WTC11 (cell line): ENCODE data around the gene LDB3. TPM values are rescaled to one million over a fixed set of nuclear protein-coding genes. Genes with fewer than 3 reads are reported as not detected.

Experiments used
- ATAC-seq: fragments of 200-7000 bp; cut with Tn5 transposase; 2 replicates; pipeline ENCODE4 v1.10.0; 2021; ENCODE audit warnings: mild to moderate bottlenecking, moderate library complexity
- CTCF ChIA-PET: fragments of 300-600 bp; sonication (Branson Sonifier 250); formaldehyde crosslinking; loops from one replicate; lab custom pipeline; 2021; ENCODE audit warnings: antibody characterized with exemption; lab: Charles Lee
- POLR2A ChIA-PET: fragments of 350-600 bp; sonication (Branson Sonifier 250); formaldehyde crosslinking; loops from one replicate; lab custom pipeline; 2021; ENCODE audit warnings: antibody characterized with exemption; lab: Charles Lee
- DNase-seq: peaks from one replicate; pipeline ENCODE4 v3.0.0; 2021; ENCODE audit warnings: low spot score
- H3K27ac Mint-ChIP-seq: 2 replicates; pipeline ENCODE4 v1.8.0; 2021; ENCODE audit warnings: mixed read lengths
- H3K27me3 Mint-ChIP-seq: 2 replicates; pipeline ENCODE4 v1.8.0; 2021; ENCODE audit warnings: low read depth, mild to moderate bottlenecking, moderate library complexity, mixed read lengths
- H3K36me3 Mint-ChIP-seq: 2 replicates; pipeline ENCODE4 v1.8.0; 2021; ENCODE audit warnings: mixed read lengths
- H3K4me1 Mint-ChIP-seq: 2 replicates; pipeline ENCODE4 v1.8.0; 2022; ENCODE audit warnings: mixed read lengths
- H3K4me3 Mint-ChIP-seq: 2 replicates; pipeline ENCODE4 v1.8.0; 2021; ENCODE audit warnings: mild to moderate bottlenecking, moderate library complexity, mixed read lengths
- H3K9me3 Mint-ChIP-seq: 2 replicates; pipeline ENCODE4 v1.8.0; 2021; ENCODE audit warnings: mixed read lengths
- ARID4B ChIP-seq: sonication (generic); formaldehyde crosslinking; IDR thresholded peaks from 2 replicates; pipeline ENCODE4 v1.8.0; 2023; ENCODE audit warnings: missing genetic modification reagents, mild to moderate bottlenecking, borderline replicate concordance
- CBFB ChIP-seq: sonication (generic); formaldehyde crosslinking; IDR thresholded peaks from 2 replicates; pipeline ENCODE4 v1.8.1; 2022; ENCODE audit warnings: mild to moderate bottlenecking, low read depth, missing genetic modification reagents
- E2F5 ChIP-seq: sonication (generic); formaldehyde crosslinking; IDR thresholded peaks from 2 replicates; pipeline ENCODE4 v1.8.1; 2022; ENCODE audit warnings: mild to moderate bottlenecking, moderate library complexity, missing genetic modification reagents
- EMX1 ChIP-seq: fragments of 250-450 bp; sonication (Bioruptor Pico); IDR thresholded peaks from 2 replicates; pipeline ENCODE4 v1.8.0; 2021; ENCODE audit warnings: mild to moderate bottlenecking
- ESRRA ChIP-seq: sonication (generic); formaldehyde crosslinking; IDR thresholded peaks from 2 replicates; pipeline ENCODE4 v1.8.1; 2022; ENCODE audit warnings: mild to moderate bottlenecking, missing genetic modification reagents, borderline replicate concordance
- GRHL2 ChIP-seq: fragments of 250-450 bp; sonication (Bioruptor Pico); IDR thresholded peaks from 2 replicates; pipeline ENCODE4 v1.8.0; 2022; ENCODE audit warnings: mild to moderate bottlenecking, moderate library complexity; ENCODE audit not compliant: insufficient replicate concordance, severe bottlenecking
- MYBL2 ChIP-seq: sonication (generic); formaldehyde crosslinking; IDR thresholded peaks from 2 replicates; pipeline ENCODE4 v1.8.1; 2023; ENCODE audit warnings: mild to moderate bottlenecking, moderate library complexity, missing genetic modification reagents
- SOX15 ChIP-seq: fragments of 250-450 bp; sonication (Bioruptor Pico); IDR thresholded peaks from 2 replicates; pipeline ENCODE4 v1.9.0; 2021; ENCODE audit warnings: mild to moderate bottlenecking
- STAT6 ChIP-seq: sonication (generic); formaldehyde crosslinking; conservative IDR thresholded peaks from 2 replicates; pipeline ENCODE4 v1.8.1; 2023; ENCODE audit warnings: mild to moderate bottlenecking, low read depth, missing genetic modification reagents, moderate library complexity
- TEAD1 ChIP-seq: sonication (generic); formaldehyde crosslinking; IDR thresholded peaks from 2 replicates; pipeline ENCODE4 v1.8.0; 2022; ENCODE audit warnings: mild to moderate bottlenecking, missing genetic modification reagents
- ZNF138 ChIP-seq: sonication (generic); formaldehyde crosslinking; conservative IDR thresholded peaks from 2 replicates; pipeline ENCODE4 v1.8.1; 2022; ENCODE audit warnings: mild to moderate bottlenecking, moderate library complexity, missing genetic modification reagents
- ZNF219 ChIP-seq: sonication (generic); formaldehyde crosslinking; IDR thresholded peaks from 2 replicates; pipeline ENCODE4 v1.8.0; 2023; ENCODE audit warnings: missing genetic modification reagents, mild to moderate bottlenecking, borderline replicate concordance
- ZNF425 ChIP-seq: fragments of 250-450 bp; sonication (Bioruptor Pico); conservative IDR thresholded peaks from 2 replicates; pipeline ENCODE4 v1.9.0; 2021; ENCODE audit warnings: mild to moderate bottlenecking
- ZNF671 ChIP-seq: fragments of 250-450 bp; sonication (Bioruptor Pico); IDR thresholded peaks from 2 replicates; pipeline ENCODE4 v1.8.0; 2021; ENCODE audit warnings: mild to moderate bottlenecking
- total RNA-seq: library from RNA; stranded (reverse); gene quantifications from 3 replicates; pipeline ENCODE4 v1.2.3, GENCODE V29; 2021
- TF ChIP-seq, protein P1 (sequence below): sonication (generic); formaldehyde crosslinking; IDR thresholded peaks from 2 replicates; pipeline ENCODE4 v1.8.1; 2023; ENCODE audit warnings: mild to moderate bottlenecking, missing genetic modification reagents
- TF ChIP-seq, protein P2 (sequence below): fragments of 250-450 bp; sonication (Bioruptor Pico); IDR thresholded peaks from 2 replicates; pipeline ENCODE4 v1.8.0; 2021; ENCODE audit warnings: mild to moderate bottlenecking
- TF ChIP-seq, protein P3 (sequence below): sonication (generic); formaldehyde crosslinking; IDR thresholded peaks from 2 replicates; pipeline ENCODE4 v1.8.0; 2022; ENCODE audit warnings: missing genetic modification reagents
- TF ChIP-seq, protein P4 (sequence below): sonication (generic); formaldehyde crosslinking; IDR thresholded peaks from 2 replicates; pipeline ENCODE4 v1.8.0; 2022; ENCODE audit warnings: mild to moderate bottlenecking, missing genetic modification reagents

The LDB3 gene
- total RNA-seq, 1 experiment from 2014 or later, result 0.42 TPM

DNA sequence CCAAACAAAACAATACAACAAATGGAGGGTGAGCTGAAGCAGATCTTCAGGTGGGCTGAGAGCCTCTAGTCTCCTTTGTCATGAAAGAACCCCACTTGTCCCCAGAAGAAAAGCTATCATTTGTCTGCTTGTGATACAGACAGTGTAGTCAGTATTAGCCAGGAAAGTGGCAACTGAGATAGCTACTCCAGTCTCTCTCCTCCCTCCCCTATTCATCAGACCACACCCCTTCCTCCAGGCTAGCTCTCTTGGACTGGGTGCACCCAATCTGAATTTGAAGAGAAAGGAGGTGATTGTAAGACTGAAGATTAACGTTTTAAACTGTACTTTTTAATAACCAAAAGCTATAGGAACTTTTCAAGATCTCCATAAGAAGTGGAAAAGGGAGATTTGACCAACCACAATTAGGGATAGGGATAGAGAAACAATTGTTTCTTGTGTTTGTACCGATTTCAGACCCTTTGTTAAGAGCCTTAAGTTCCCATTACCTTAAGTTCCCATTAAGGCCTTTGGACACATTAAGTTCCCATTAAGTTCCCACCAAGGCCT lies 102.2 kb downstream of the LDB3 start (continued):
- TF ChIP-seq E2F5, result no peak
- TF ChIP-seq ARID4B (CRISPR knock-in tag), result no peak
- TF ChIP-seq SOX15 (CRISPR knock-in tag), result no peak
- TF ChIP-seq ESRRA (CRISPR knock-in tag), result no peak
- TF ChIP-seq CBFB (CRISPR knock-in tag), result no peak
- no peak for TF ChIP-seq ZNF219 (CRISPR knock-in tag)
- no peak for TF ChIP-seq TEAD1 (CRISPR knock-in tag)
- TF ChIP-seq, protein P1, sequence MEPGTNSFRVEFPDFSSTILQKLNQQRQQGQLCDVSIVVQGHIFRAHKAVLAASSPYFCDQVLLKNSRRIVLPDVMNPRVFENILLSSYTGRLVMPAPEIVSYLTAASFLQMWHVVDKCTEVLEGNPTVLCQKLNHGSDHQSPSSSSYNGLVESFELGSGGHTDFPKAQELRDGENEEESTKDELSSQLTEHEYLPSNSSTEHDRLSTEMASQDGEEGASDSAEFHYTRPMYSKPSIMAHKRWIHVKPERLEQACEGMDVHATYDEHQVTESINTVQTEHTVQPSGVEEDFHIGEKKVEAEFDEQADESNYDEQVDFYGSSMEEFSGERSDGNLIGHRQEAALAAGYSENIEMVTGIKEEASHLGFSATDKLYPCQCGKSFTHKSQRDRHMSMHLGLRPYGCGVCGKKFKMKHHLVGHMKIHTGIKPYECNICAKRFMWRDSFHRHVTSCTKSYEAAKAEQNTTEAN (CRISPR knock-in tag), result no peak
- no peak for TF ChIP-seq EMX1 (CRISPR knock-in tag)

- H3K4me1 Mint-ChIP-seq, result peaks cover 73% of the 10 kb centered on the region
- H3K9me3 Mint-ChIP-seq, result no peaks in the 10 kb centered on the region
- no peak overlapping the region for H3K27ac Mint-ChIP-seq
- ChIA-PET POLR2A (interaction anchor here (0.6 to 0.7 kb wide), 2 partner anchors 67 to 113 kb away, joined by 3 read pairs; no protein-coding TSS in a partner anchor), CTCF (no interaction called here)
- no peak for DNase-seq
- no peak for ATAC-seq
- H3K27me3 Mint-ChIP-seq, result no peaks in the 10 kb centered on the region
- no peak overlapping the region for H3K4me3 Mint-ChIP-seq
- H3K36me3 Mint-ChIP-seq, result no peaks in the 10 kb centered on the region; the same call in 1 of the 2 replicates
- no peak for TF ChIP-seq CBFB (CRISPR knock-in tag)
- TF ChIP-seq, protein P2, sequence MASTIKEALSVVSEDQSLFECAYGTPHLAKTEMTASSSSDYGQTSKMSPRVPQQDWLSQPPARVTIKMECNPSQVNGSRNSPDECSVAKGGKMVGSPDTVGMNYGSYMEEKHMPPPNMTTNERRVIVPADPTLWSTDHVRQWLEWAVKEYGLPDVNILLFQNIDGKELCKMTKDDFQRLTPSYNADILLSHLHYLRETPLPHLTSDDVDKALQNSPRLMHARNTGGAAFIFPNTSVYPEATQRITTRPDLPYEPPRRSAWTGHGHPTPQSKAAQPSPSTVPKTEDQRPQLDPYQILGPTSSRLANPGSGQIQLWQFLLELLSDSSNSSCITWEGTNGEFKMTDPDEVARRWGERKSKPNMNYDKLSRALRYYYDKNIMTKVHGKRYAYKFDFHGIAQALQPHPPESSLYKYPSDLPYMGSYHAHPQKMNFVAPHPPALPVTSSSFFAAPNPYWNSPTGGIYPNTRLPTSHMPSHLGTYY, result no peak
- TF ChIP-seq, protein P3, sequence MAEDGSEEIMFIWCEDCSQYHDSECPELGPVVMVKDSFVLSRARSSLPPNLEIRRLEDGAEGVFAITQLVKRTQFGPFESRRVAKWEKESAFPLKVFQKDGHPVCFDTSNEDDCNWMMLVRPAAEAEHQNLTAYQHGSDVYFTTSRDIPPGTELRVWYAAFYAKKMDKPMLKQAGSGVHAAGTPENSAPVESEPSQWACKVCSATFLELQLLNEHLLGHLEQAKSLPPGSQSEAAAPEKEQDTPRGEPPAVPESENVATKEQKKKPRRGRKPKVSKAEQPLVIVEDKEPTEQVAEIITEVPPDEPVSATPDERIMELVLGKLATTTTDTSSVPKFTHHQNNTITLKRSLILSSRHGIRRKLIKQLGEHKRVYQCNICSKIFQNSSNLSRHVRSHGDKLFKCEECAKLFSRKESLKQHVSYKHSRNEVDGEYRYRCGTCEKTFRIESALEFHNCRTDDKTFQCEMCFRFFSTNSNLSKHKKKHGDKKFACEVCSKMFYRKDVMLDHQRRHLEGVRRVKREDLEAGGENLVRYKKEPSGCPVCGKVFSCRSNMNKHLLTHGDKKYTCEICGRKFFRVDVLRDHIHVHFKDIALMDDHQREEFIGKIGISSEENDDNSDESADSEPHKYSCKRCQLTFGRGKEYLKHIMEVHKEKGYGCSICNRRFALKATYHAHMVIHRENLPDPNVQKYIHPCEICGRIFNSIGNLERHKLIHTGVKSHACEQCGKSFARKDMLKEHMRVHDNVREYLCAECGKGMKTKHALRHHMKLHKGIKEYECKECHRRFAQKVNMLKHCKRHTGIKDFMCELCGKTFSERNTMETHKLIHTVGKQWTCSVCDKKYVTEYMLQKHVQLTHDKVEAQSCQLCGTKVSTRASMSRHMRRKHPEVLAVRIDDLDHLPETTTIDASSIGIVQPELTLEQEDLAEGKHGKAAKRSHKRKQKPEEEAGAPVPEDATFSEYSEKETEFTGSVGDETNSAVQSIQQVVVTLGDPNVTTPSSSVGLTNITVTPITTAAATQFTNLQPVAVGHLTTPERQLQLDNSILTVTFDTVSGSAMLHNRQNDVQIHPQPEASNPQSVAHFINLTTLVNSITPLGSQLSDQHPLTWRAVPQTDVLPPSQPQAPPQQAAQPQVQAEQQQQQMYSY (CRISPR knock-in tag), result no peak
- TF ChIP-seq ZNF671 (CRISPR knock-in tag), result no peak
- no peak for TF ChIP-seq ZNF425 (CRISPR knock-in tag)
- TF ChIP-seq ZNF138 (CRISPR knock-in tag), result no peak
- TF ChIP-seq GRHL2, result no peak
- no peak for TF ChIP-seq MYBL2 (CRISPR knock-in tag)
- TF ChIP-seq, protein P4, sequence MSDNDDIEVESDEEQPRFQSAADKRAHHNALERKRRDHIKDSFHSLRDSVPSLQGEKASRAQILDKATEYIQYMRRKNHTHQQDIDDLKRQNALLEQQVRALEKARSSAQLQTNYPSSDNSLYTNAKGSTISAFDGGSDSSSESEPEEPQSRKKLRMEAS (CRISPR knock-in tag), result no peak
- TF ChIP-seq STAT6 (CRISPR knock-in tag), result no peak
These were observed 105.2 kb downstream of the LDB3 start for GRCh38 chr10:86773498-86773897.
